NCI-H1436 (cell line): ENCODE measurements around the gene HAUS1.
"Not testable (repeated sequence)": the region's sequence is repeated elsewhere in the genome, so short reads cannot be mapped to it uniquely, and the experiment has no call there.

Experiments used
- DNase-seq: peaks from one replicate; lab custom pipeline; 2025; lab: John Stamatoyannopoulos, UW

The HAUS1 gene

GRCh38 chr18:46156843-46157242, 52.7 kb downstream of the HAUS1 start:
- DNase-seq: no peak

GRCh38 chr18:46158499-46158898, 54.3 kb downstream of the HAUS1 start:
- DNase-seq: no peak

GRCh38 chr18:46160050-46160798, 56.0 kb downstream of the HAUS1 start:
- no peak for DNase-seq

GRCh38 chr18:46160840-46161239, 56.7 kb downstream of the HAUS1 start:
- not testable (repeated sequence) for DNase-seq

GRCh38 chr18:46161703-46162396, 57.7 kb downstream of the HAUS1 start:
- no peak for DNase-seq

- DNase-seq: no peak
These were observed 58.9 kb downstream of the HAUS1 start for GRCh38 chr18:46163091-46163490.

- DNase-seq: no peak
These were observed 59.8 kb downstream of the HAUS1 start for GRCh38 chr18:46163941-46164499.

- not testable (repeated sequence) for DNase-seq
These were observed 60.3 kb downstream of the HAUS1 start for GRCh38 chr18:46164502-46164901.

- no peak for DNase-seq
These were observed 60.7 kb downstream of the HAUS1 start for GRCh38 chr18:46164920-46165319.

- no peak for DNase-seq
These were observed 62.2 kb downstream of the HAUS1 start for GRCh38 chr18:46166261-46166970.

GRCh38 chr18:46167971-46168370, 63.8 kb downstream of the HAUS1 start:
- no peak for DNase-seq

GRCh38 chr18:46169464-46169941, 65.3 kb downstream of the HAUS1 start:
- DNase-seq: no peak

- no peak for DNase-seq
These were observed 67.1 kb downstream of the HAUS1 start for GRCh38 chr18:46171331-46171730.

GRCh38 chr18:46173393-46174341, 69.5 kb downstream of the HAUS1 start:
- peak; percentile 88 for DNase-seq

GRCh38 chr18:46174342-46175041, 70.3 kb downstream of the HAUS1 start:
- DNase-seq: no peak

- DNase-seq: no peak
These were observed 71.8 kb downstream of the HAUS1 start for GRCh38 chr18:46176001-46176400.
